PFSK-1 (cell line): ENCODE data around the gene POLG.

Source experiments
- FOXP2 ChIP-seq: optimal IDR thresholded peaks from 2 replicates; pipeline ENCODE3; 2011; ENCODE audit warnings: borderline replicate concordance, control low read depth, inconsistent platforms; ENCODE audit not compliant: insufficient read depth; ENCODE audit errors: extremely low read length, extremely low read depth
- POLR2AphosphoS5 ChIP-seq: IDR thresholded peaks from 2 replicates; pipeline ENCODE4 v1.6.1; 2012; ENCODE audit warnings: low read depth, mild to moderate bottlenecking, control low read depth, low read length, moderate library complexity
- SIN3A ChIP-seq: IDR thresholded peaks from 2 replicates; pipeline ENCODE4 v1.6.1; 2012; ENCODE audit warnings: mild to moderate bottlenecking, low read length, moderate library complexity, borderline replicate concordance; ENCODE audit not compliant: insufficient read depth
- TAF1 ChIP-seq: IDR thresholded peaks from 2 replicates; pipeline ENCODE4 v1.6.1; 2012; ENCODE audit warnings: low read length, control low read depth, borderline replicate concordance; ENCODE audit not compliant: insufficient read depth
- TF ChIP-seq, protein P1 (sequence below), 2 experiments: IDR thresholded peaks; 2 replicates each; pipeline versions ENCODE4 v1.6.1 to v1.8.0; 2011 to 2012; ENCODE audit warnings: low read depth in 2 of 2, low read length in 2 of 2, control low read depth in 1 of 2, inconsistent platforms in 1 of 2, mild to moderate bottlenecking in 1 of 2, moderate library complexity in 1 of 2; ENCODE audit not compliant: insufficient read depth in 1 of 2

POLG gene

DNA sequence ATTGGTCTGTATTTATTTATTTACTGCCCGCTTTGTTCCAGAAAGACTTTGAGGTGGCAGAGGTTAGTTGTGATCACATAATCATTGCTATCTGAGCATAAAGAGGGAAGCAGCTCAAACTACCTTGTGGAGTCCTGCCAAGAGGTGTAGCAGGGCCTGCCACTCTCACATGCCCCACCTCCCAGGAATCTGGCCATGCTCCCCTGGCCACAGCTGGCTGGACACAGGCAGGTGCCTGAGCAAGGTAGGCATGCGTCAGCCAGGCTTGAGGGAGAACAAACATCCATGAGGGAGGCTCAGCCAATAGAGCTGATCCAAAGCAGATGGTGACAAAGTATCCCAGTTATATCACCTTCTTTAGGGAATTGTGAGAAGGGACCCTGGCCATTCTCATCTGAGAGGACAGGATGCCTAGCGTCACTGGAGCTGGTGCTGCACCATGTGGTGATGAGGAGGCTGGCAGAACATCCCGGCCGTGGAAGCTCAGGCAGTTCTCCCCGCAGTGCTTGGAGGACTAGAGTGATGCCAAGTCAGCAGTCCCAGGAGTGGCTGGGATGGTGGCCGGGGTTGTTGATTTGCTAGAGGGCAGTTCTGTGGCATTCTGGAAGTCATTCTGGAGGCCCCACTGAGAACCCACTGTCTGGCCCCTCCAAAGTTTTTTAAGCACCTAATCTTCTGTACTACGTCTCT is 6.8 kb upstream of the POLG start:
- no peak for TF ChIP-seq SIN3A
- TF ChIP-seq, protein P1, sequence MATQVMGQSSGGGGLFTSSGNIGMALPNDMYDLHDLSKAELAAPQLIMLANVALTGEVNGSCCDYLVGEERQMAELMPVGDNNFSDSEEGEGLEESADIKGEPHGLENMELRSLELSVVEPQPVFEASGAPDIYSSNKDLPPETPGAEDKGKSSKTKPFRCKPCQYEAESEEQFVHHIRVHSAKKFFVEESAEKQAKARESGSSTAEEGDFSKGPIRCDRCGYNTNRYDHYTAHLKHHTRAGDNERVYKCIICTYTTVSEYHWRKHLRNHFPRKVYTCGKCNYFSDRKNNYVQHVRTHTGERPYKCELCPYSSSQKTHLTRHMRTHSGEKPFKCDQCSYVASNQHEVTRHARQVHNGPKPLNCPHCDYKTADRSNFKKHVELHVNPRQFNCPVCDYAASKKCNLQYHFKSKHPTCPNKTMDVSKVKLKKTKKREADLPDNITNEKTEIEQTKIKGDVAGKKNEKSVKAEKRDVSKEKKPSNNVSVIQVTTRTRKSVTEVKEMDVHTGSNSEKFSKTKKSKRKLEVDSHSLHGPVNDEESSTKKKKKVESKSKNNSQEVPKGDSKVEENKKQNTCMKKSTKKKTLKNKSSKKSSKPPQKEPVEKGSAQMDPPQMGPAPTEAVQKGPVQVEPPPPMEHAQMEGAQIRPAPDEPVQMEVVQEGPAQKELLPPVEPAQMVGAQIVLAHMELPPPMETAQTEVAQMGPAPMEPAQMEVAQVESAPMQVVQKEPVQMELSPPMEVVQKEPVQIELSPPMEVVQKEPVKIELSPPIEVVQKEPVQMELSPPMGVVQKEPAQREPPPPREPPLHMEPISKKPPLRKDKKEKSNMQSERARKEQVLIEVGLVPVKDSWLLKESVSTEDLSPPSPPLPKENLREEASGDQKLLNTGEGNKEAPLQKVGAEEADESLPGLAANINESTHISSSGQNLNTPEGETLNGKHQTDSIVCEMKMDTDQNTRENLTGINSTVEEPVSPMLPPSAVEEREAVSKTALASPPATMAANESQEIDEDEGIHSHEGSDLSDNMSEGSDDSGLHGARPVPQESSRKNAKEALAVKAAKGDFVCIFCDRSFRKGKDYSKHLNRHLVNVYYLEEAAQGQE (IDR thresholded peaks at IDR 0.05; ENCODE audit: insufficient read depth in 1 of 2, low read depth in 2 of 2, low read length in 2 of 2), result no peak
- no peak for TF ChIP-seq POLR2AphosphoS5
- no peak for TF ChIP-seq TAF1
- TF ChIP-seq FOXP2, result no peak

DNA sequence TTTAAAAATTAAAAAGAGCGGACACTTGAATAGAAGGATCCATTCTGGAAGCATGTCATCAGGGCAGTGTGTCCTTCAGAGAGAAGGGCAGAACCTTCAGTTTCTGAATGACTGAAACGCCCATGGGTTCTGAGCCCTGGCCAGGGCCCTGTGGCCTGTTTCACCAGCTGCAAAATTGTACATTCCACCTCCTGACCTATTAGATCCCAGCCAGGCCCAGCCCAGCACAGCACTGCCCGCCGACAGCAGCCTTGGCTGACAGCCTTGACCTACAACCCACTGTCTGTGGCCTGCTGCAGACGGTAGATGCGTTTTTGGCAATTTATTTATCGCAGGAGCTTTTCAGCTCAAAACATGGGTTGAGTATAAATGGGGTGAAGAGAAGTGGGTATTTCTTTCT is 5.9 kb upstream of the POLG start:
- TF ChIP-seq POLR2AphosphoS5 (no peak), SIN3A (no peak), FOXP2 (no peak), TAF1 (no peak)
- TF ChIP-seq, protein P1 (IDR thresholded peaks at IDR 0.05; ENCODE audit: insufficient read depth in 1 of 2, low read depth in 2 of 2, low read length in 2 of 2), result no peak

DNA sequence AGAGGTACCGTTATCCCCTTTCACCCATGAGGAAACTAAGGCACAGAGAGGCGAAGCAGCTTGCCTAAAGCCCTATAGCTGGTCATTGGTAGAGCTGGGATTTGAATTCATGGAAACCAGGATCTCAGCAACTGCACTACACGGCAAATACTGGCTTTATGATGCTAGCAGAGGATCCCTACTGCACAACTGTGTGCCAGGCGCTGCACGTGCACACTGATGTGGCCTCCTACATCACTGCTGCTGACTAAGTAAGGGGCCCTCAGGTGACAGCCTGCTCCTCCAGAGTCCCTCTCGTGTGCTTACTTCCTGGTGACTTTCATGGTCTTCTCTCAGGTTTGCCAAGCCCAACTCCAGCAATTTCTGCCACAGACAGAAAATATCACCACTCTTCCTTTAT is 3.4 kb upstream of the POLG start:
- TF ChIP-seq FOXP2 (no peak), POLR2AphosphoS5 (no peak), SIN3A (no peak), TAF1 (no peak)
- TF ChIP-seq, protein P1 (IDR thresholded peaks at IDR 0.05; ENCODE audit: insufficient read depth in 1 of 2, low read depth in 2 of 2, low read length in 2 of 2), result no peak

DNA sequence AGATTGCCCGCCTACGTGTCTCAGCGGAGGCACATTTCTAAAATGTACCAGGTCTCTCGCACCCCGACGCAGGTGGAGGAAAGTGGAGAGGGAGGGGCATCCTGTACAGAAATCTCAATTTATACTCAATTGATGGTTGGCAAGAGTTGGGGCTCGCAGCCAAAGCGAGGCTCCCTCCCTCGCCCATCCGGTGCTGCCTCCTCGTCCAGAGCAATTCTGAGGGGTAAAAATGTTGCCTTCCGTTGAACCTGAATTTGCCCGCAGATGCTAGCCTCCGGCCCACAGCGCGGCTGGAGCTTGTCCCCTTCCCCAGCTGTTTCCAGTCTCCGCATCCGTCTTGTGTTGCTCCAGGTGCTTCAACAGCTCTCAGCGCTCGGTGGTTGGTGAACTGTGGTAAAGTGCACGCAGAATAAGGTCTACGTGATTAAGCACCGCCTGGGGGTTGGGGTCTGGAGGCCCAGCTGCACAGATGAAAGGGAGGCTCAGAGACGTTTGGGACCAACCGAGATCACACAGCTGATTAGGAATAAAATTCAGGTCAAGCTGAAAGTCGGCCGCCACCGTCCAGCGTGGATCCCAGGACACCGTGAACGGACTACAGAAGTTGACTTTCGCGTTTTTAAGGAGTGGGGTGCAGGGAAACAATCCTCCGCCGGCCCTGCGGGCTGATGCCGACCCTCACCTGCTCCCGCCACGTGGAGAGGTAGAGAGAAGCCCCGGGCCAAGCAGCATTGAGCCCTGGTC is 846 bp upstream of the POLG start:
- TF ChIP-seq FOXP2 (no peak), TAF1 (no peak), POLR2AphosphoS5 (no peak), SIN3A (no peak)
- TF ChIP-seq, protein P1 (IDR thresholded peaks at IDR 0.05; ENCODE audit: insufficient read depth in 1 of 2, low read depth in 2 of 2, low read length in 2 of 2), result no peak
